ENCODE data around the gene B3GAT2. TPM values are rescaled to one million over a fixed set of nuclear protein-coding genes. Genes with fewer than 3 reads are reported as not detected.

The B3GAT2 gene
- polyA plus RNA-seq, 1 donor (not counting 4 experiments of a cell fraction or from before 2014, with no cell fraction given) = 0.01 TPM

DNA sequence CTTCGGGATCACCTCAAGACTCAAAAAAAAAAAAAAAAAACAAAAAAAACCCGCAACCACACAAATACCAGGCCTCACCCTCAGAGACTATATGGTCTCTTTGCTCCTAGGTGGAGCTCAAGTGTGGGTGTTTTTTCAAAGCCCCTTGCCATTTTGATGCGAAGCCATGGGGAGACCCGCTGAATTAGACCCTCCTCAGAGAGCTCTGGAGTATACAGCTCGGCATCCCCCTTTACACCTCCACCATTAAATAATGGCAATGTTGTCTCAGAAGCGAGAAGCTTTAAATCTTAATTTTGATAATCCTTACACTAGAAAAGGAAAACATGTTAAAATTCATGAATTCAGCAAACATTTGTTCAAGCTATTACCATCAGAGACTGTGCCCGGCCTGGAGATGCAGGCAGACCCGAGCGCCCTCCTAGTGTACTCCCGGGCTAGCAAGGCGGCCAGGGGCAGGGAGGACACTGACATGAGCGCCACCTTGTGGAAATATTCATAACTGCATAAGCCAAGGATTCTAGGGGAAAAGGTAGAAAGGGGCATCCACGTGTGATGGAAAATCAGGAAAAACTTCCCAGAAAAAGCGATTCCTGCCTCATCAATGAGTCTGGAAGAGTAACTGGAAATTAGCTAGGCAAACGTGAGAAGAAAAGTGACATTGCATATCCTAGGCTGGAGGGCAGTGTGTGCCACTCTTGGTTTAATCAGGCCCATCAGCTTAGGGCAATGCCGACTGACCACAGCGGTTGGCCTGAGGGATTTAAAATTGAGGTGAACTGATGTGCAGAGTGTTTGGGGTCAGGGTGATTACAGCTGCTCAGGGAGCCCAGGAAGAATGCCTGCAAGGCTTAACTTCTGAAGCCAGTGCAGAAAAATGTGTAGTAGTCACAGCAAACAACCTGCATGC is 72.5 kb downstream of the B3GAT2 start:
- Histone ChIP-seq H3K27me3 (ENCODE audit: control insufficient read depth, extremely low read depth, insufficient read depth, low read length) (peaks cover 6% of the 10 kb centered on the region), H2AFZ (ENCODE audit: control insufficient read depth, low read length) (no peak overlapping the region), H4K20me1 (ENCODE audit: control insufficient read depth, extremely low read depth, insufficient read depth, low read length) (no peaks in the 10 kb centered on the region), H3K79me2 (ENCODE audit: control insufficient read depth, insufficient read depth, low read length) (no peaks in the 10 kb centered on the region), H3K36me3 (ENCODE audit: control insufficient read depth in 2 of 2, extremely low read depth in 1 of 2, insufficient read depth in 2 of 2, low read length in 2 of 2) (no peaks in the 10 kb centered on the region), H3K4me2 (ENCODE audit: control insufficient read depth, extremely low read depth, insufficient read depth, low read depth, low read length) (no peak overlapping the region), H3K4me3 (ENCODE audit: control insufficient read depth in 2 of 3, extremely low read depth in 1 of 3, insufficient read depth in 2 of 3, low read depth in 1 of 3, low read length in 3 of 3) (no peak overlapping the region), H3K27ac (ENCODE audit: control insufficient read depth, insufficient read depth, low read length) (no peak overlapping the region), H3K9me1 (ENCODE audit: control insufficient read depth, extremely low read depth, insufficient read depth, low read length) (no peaks in the 10 kb centered on the region), H3K9me3 (ENCODE audit: control insufficient read depth, low read depth, low read length) (no peaks in the 10 kb centered on the region), H3K9ac (ENCODE audit: control insufficient read depth, extremely low read depth, insufficient read depth, low read length) (no peak overlapping the region), H3K4me1 (ENCODE audit: control insufficient read depth, extremely low read depth, insufficient read depth, low read length) (no peaks in the 10 kb centered on the region)
- TF ChIP-seq EZH2 (IDR thresholded peaks at IDR 0.05; ENCODE audit: low read length) = no peak
- TF ChIP-seq CTCF (optimal IDR thresholded peaks at IDR 0.05 in 1 of 3, IDR thresholded peaks at IDR 0.05 in 1 of 3, conservative IDR thresholded peaks at IDR 0.05 in 1 of 3; ENCODE audit: extremely low read depth in 1 of 3, insufficient read depth in 2 of 3, low read length in 3 of 3) = peak; percentile 78 to 87 (median 83)
- DNase-seq (ENCODE audit: low read depth, low spot score) = no peak
- dilution Hi-C loops (cut with MboI; ENCODE audit: extremely low pct_ligation_motif_present, low sequenced_read_pairs) = no loop called here
- FAIRE-seq = peak; percentile 56

DNA sequence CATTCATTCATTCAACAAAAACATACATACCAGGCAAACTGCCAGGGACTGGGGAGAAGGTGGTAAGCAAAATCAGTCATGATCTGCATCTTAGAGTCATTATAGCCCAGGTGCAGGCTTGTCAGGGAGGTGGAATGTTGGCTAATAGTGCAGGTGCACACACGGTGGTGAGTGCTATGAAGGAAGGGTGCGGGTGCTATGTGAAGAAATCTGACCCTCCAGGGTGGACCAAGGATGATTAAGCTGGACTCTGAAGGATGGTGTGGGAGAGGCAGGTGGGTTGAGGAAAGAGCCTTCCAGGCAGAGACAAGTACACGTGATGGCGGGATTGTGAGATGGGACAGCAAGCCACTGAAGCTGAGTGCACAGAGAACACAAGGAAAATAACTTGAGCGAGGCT is 77.4 kb downstream of the B3GAT2 start:
- DNase-seq (ENCODE audit: low read depth, low spot score) = no peak
- no peak for TF ChIP-seq CTCF (optimal IDR thresholded peaks at IDR 0.05 in 1 of 3, IDR thresholded peaks at IDR 0.05 in 1 of 3, conservative IDR thresholded peaks at IDR 0.05 in 1 of 3; ENCODE audit: extremely low read depth in 1 of 3, insufficient read depth in 2 of 3, low read length in 3 of 3)
- Histone ChIP-seq H3K9me1 (ENCODE audit: control insufficient read depth, extremely low read depth, insufficient read depth, low read length) (no peaks in the 10 kb centered on the region), H3K9ac (ENCODE audit: control insufficient read depth, extremely low read depth, insufficient read depth, low read length) (no peak overlapping the region), H3K27me3 (ENCODE audit: control insufficient read depth, extremely low read depth, insufficient read depth, low read length) (peaks cover 4% of the 10 kb centered on the region), H3K4me1 (ENCODE audit: control insufficient read depth, extremely low read depth, insufficient read depth, low read length) (no peaks in the 10 kb centered on the region), H4K20me1 (ENCODE audit: control insufficient read depth, extremely low read depth, insufficient read depth, low read length) (no peaks in the 10 kb centered on the region), H3K4me3 (ENCODE audit: control insufficient read depth in 2 of 3, extremely low read depth in 1 of 3, insufficient read depth in 2 of 3, low read depth in 1 of 3, low read length in 3 of 3) (no peak overlapping the region), H3K79me2 (ENCODE audit: control insufficient read depth, insufficient read depth, low read length) (no peaks in the 10 kb centered on the region), H2AFZ (ENCODE audit: control insufficient read depth, low read length) (no peak overlapping the region), H3K27ac (ENCODE audit: control insufficient read depth, insufficient read depth, low read length) (no peak overlapping the region), H3K4me2 (ENCODE audit: control insufficient read depth, extremely low read depth, insufficient read depth, low read depth, low read length) (no peak overlapping the region), H3K9me3 (ENCODE audit: control insufficient read depth, low read depth, low read length) (no peaks in the 10 kb centered on the region), H3K36me3 (ENCODE audit: control insufficient read depth in 2 of 2, extremely low read depth in 1 of 2, insufficient read depth in 2 of 2, low read length in 2 of 2) (no peaks in the 10 kb centered on the region)
- dilution Hi-C loops (cut with MboI; ENCODE audit: extremely low pct_ligation_motif_present, low sequenced_read_pairs) = no loop called here
- no peak for FAIRE-seq
